Neural crest cell (in vitro differentiated cells): Measurements from ENCODE around the gene FRS3. TPM values are rescaled to one million over a fixed set of nuclear protein-coding genes. Genes with fewer than 3 reads are reported as not detected.

Experiments used
- DNase-seq: peaks from one replicate; pipeline ENCODE4 v3.0.0; 2021; ENCODE audit warnings: low read depth, mixed read lengths, low spot score
- H3K27ac Mint-ChIP-seq: one replicate; pipeline ENCODE4 v1.8.0; 2021; ENCODE audit warnings: mild to moderate bottlenecking, mixed read lengths; ENCODE audit not compliant: unreplicated experiment
- H3K27me3 Mint-ChIP-seq: 2 replicates; pipeline ENCODE4 v1.8.0; 2021; ENCODE audit warnings: low read depth, mild to moderate bottlenecking, mixed read lengths
- H3K36me3 Mint-ChIP-seq: 2 replicates; pipeline ENCODE4 v1.8.0; 2021; ENCODE audit warnings: low read depth, mild to moderate bottlenecking, mixed read lengths
- H3K4me1 Mint-ChIP-seq: 2 replicates; pipeline ENCODE4 v1.8.0; 2021; ENCODE audit warnings: mixed read lengths
- H3K4me3 Mint-ChIP-seq: one replicate; pipeline ENCODE4 v1.8.0; 2021; ENCODE audit warnings: mild to moderate bottlenecking, mixed read lengths
- H3K9me3 Mint-ChIP-seq: 2 replicates; pipeline ENCODE4 v1.8.0; 2021; ENCODE audit warnings: mixed read lengths
- CTCF ChIP-seq: fragments of 200-600 bp; sonication (generic); conservative IDR thresholded peaks from 2 replicates; pipeline ENCODE4 v1.5.0; 2021; ENCODE audit warnings: antibody characterized with exemption, mild to moderate bottlenecking
- total RNA-seq: library from RNA; stranded (reverse); gene quantifications from 2 replicates; pipeline ENCODE4 v1.2.1, GENCODE V29; 2021

Gene FRS3
- total RNA-seq, 1 donor from 2014 or later: 7.1 TPM

GRCh38 chr6:41720262-41720620 lies 59.5 kb downstream of the FRS3 start:
- no peak for TF ChIP-seq CTCF
- H3K27me3 Mint-ChIP-seq: no peaks in the 10 kb centered on the region
- no peaks in the 10 kb centered on the region for H3K9me3 Mint-ChIP-seq
- H3K4me1 Mint-ChIP-seq: peaks cover 14% of the 10 kb centered on the region
- no peaks in the 10 kb centered on the region for H3K36me3 Mint-ChIP-seq
- DNase-seq: no peak
- no peak overlapping the region for H3K4me3 Mint-ChIP-seq
- no peak overlapping the region for H3K27ac Mint-ChIP-seq

Other genes with a start within 250 kb of the FRS3 start
- gene FOXP4, start 233.5 kb downstream of the FRS3 start, total RNA-seq: 57.9 and 62.4 TPM in 2 replicates
- 64.2 and 65.8 TPM in 2 replicates for gene MDFI, start 141.4 kb downstream of the FRS3 start, total RNA-seq
- 1.1 and 1.3 TPM in 2 replicates for gene TFEB, start 44.3 kb downstream of the FRS3 start, total RNA-seq
- gene PGC, start 32.5 kb downstream of the FRS3 start, total RNA-seq: not detected in 2 replicates
- gene PRICKLE4, start 882 bp upstream of the FRS3 start, total RNA-seq: 2.9 and 4.1 TPM in 2 replicates
- 248 and 249 TPM in 2 replicates for gene TOMM6, start 7.8 kb upstream of the FRS3 start, total RNA-seq
- 25.1 and 29.0 TPM in 2 replicates for gene USP49, start 115.5 kb upstream of the FRS3 start, total RNA-seq
- gene MED20, start 141.2 kb upstream of the FRS3 start, total RNA-seq: 34.8 and 37.5 TPM in 2 replicates
- 50.8 and 55.5 TPM in 2 replicates for gene BYSL, start 141.6 kb upstream of the FRS3 start, total RNA-seq
- gene CCND3, start 161.9 kb upstream of the FRS3 start, total RNA-seq: 21.7 and 24.4 TPM in 2 replicates